ENCODE data around the gene ATP6V1B1.

The ATP6V1B1 gene

DNA sequence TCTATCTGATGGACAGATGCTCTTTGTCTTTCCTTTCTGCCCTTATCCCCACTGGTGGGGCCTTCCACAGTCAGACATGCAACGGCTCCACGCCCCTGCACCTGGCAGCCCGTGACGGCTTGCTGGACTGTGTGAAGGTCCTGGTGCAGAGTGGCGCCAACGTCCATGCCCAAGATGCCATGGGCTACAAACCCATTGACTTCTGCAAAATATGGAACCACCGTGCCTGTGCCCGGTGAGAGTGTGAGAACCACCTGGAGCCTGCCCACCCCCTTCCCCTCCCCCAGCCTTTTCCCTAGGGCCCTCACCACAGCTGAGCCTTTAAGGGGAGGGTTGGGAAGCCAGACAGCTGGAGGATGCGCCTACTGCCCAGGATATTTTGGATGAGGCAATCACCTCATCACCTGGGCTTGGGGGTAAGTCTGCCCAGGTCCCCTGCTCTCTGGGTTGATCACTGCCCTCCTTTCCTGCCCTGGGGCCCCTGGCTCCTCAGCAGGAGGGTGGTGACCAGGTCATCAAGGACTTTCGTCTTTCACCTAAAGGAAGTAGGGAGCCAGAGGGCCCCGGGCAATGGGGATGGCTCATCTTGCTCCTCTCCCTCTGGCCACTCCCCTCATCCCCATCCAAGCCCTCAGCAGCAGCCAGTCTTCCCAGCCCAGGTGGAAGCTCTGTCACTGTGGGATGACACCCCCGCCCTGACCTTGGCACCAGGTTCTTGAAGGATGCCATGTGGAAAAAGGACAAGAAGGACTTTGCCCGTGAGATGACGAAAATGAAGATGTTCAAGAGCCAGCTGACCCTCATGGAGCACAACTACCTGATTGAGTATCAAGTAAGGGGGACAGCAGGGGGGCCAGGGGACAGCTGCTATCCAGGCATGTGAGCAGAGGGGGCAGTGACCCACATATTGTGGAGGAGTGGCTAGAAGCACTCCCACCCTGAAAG is 46.4 kb downstream of the ATP6V1B1 start:
- no peak overlapping the region for H3K27ac ChIP-seq (ENCODE audit: low read depth, low read length)
- no peak overlapping the region for H3K4me3 ChIP-seq (ENCODE audit: low read depth in 1 of 2, low read length in 2 of 2)
- no peaks in the 10 kb centered on the region for H3K27me3 ChIP-seq (ENCODE audit: control insufficient read depth in 1 of 2, insufficient read depth in 2 of 2, low read length in 2 of 2)
- H3K9ac ChIP-seq (ENCODE audit: low read length): no peak overlapping the region
- peaks cover 28% of the 10 kb centered on the region for H3K36me3 ChIP-seq (ENCODE audit: insufficient read depth, low read length)
- no peaks in the 10 kb centered on the region for H3K9me3 ChIP-seq (ENCODE audit: low read length)
- H3K4me1 ChIP-seq (ENCODE audit: insufficient read depth, low read length): peaks cover 10% of the 10 kb centered on the region

GRCh38 chr2:70982971-70983370 is 47.3 kb downstream of the ATP6V1B1 start:
- Histone ChIP-seq H3K36me3 (ENCODE audit: insufficient read depth, low read length) (peaks cover 36% of the 10 kb centered on the region), H3K4me1 (ENCODE audit: insufficient read depth, low read length) (peaks cover 4% of the 10 kb centered on the region), H3K9me3 (ENCODE audit: low read length) (no peaks in the 10 kb centered on the region), H3K4me3 (ENCODE audit: low read depth in 1 of 2, low read length in 2 of 2) (no peak overlapping the region), H3K27me3 (ENCODE audit: control insufficient read depth in 1 of 2, insufficient read depth in 2 of 2, low read length in 2 of 2) (no peaks in the 10 kb centered on the region), H3K27ac (ENCODE audit: low read depth, low read length) (no peak overlapping the region), H3K9ac (ENCODE audit: low read length) (no peak overlapping the region)

DNA sequence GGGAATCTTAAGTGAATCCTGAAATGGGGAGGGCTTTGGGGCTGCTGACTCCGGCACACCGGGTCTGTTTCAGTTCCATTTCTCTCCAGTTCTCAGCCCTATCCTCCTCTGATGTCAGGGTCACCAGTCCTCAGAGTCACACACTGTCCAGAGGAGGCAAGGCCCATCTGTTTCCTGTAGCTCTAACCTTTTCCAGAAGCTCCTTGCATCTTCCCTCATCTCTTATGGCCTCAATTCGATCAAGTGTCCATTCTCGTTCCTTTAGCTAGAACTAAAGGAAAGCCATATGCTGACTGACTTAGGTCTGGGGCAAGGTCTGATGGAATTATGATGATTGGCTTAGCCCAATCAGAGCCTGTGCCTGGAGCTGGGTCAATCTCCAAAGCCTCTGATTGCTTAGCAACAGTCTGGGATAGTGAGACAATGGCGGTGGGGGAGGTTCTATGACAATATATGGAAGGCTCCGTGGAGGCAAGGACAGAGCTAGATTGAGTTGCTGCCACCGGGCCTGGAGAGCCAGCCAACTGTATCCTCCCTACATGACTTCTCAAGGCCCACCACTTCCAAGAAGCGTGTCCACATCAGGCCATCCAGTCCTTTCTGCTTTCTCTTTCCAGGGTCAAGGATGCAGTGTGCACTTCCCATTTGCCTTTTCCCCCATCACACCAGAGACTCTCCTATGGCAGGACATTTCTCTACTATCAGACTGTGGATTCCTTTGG is 48.0 kb downstream of the ATP6V1B1 start:
- no peak overlapping the region for H3K9ac ChIP-seq (ENCODE audit: low read length)
- no peaks in the 10 kb centered on the region for H3K9me3 ChIP-seq (ENCODE audit: low read length)
- no peaks in the 10 kb centered on the region for H3K4me1 ChIP-seq (ENCODE audit: insufficient read depth, low read length)
- H3K27ac ChIP-seq (ENCODE audit: low read depth, low read length): no peak overlapping the region
- no peak overlapping the region for H3K4me3 ChIP-seq (ENCODE audit: low read depth in 1 of 2, low read length in 2 of 2)
- H3K36me3 ChIP-seq (ENCODE audit: insufficient read depth, low read length): peaks cover 43% of the 10 kb centered on the region
- H3K27me3 ChIP-seq (ENCODE audit: control insufficient read depth in 1 of 2, insufficient read depth in 2 of 2, low read length in 2 of 2): no peaks in the 10 kb centered on the region

GRCh38 chr2:70984228-70984575 is 48.5 kb downstream of the ATP6V1B1 start:
- H3K9me3 ChIP-seq (ENCODE audit: low read length): no peaks in the 10 kb centered on the region
- no peak overlapping the region for H3K27ac ChIP-seq (ENCODE audit: low read depth, low read length)
- H3K4me3 ChIP-seq (ENCODE audit: low read depth in 1 of 2, low read length in 2 of 2): no peak overlapping the region
- peaks cover 48% of the 10 kb centered on the region for H3K36me3 ChIP-seq (ENCODE audit: insufficient read depth, low read length)
- no peaks in the 10 kb centered on the region for H3K27me3 ChIP-seq (ENCODE audit: control insufficient read depth in 1 of 2, insufficient read depth in 2 of 2, low read length in 2 of 2)
- no peaks in the 10 kb centered on the region for H3K4me1 ChIP-seq (ENCODE audit: insufficient read depth, low read length)
- no peak overlapping the region for H3K9ac ChIP-seq (ENCODE audit: low read length)

GRCh38 chr2:70984576-70985282 is 49.0 kb downstream of the ATP6V1B1 start:
- Histone ChIP-seq H3K9ac (ENCODE audit: low read length) (no peak overlapping the region), H3K4me1 (ENCODE audit: insufficient read depth, low read length) (no peaks in the 10 kb centered on the region), H3K4me3 (ENCODE audit: low read depth in 1 of 2, low read length in 2 of 2) (no peak overlapping the region), H3K36me3 (ENCODE audit: insufficient read depth, low read length) (peaks cover 53% of the 10 kb centered on the region), H3K9me3 (ENCODE audit: low read length) (no peaks in the 10 kb centered on the region), H3K27me3 (ENCODE audit: control insufficient read depth in 1 of 2, insufficient read depth in 2 of 2, low read length in 2 of 2) (no peaks in the 10 kb centered on the region), H3K27ac (ENCODE audit: low read depth, low read length) (no peak overlapping the region)

- Histone ChIP-seq H3K27ac (ENCODE audit: low read depth, low read length) (no peak overlapping the region), H3K9ac (ENCODE audit: low read length) (no peak overlapping the region), H3K4me1 (ENCODE audit: insufficient read depth, low read length) (no peaks in the 10 kb centered on the region), H3K4me3 (ENCODE audit: low read depth in 1 of 2, low read length in 2 of 2) (no peak overlapping the region), H3K36me3 (ENCODE audit: insufficient read depth, low read length) (peaks cover 55% of the 10 kb centered on the region), H3K27me3 (ENCODE audit: control insufficient read depth in 1 of 2, insufficient read depth in 2 of 2, low read length in 2 of 2) (no peaks in the 10 kb centered on the region), H3K9me3 (ENCODE audit: low read length) (no peaks in the 10 kb centered on the region)
Observed at GRCh38 chr2:70985283-70985688, 49.6 kb downstream of the ATP6V1B1 start.

DNA sequence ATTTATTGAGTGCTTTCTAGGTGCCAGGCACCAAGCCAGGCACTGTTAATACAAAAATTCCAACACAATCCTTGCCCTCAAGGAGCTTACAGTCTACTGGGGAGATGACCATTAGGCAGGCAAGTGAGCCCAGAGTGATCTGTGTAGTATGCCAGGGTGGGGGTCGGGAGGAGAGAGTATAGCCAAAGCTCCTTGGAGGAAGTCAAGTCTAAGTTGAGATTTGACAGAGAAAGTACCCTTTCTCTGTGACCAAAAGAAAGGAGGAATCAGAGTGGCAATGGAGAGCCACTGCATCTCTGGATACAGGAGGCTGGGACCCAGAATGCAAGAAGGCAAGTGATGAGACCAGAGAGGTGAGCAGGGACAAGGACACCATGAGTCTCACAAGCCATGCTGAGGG is 50.3 kb downstream of the ATP6V1B1 start:
- H3K27ac ChIP-seq (ENCODE audit: low read depth, low read length): no peak overlapping the region
- no peak overlapping the region for H3K9ac ChIP-seq (ENCODE audit: low read length)
- H3K27me3 ChIP-seq (ENCODE audit: control insufficient read depth in 1 of 2, insufficient read depth in 2 of 2, low read length in 2 of 2): no peaks in the 10 kb centered on the region
- peaks cover 62% of the 10 kb centered on the region for H3K36me3 ChIP-seq (ENCODE audit: insufficient read depth, low read length)
- no peaks in the 10 kb centered on the region for H3K9me3 ChIP-seq (ENCODE audit: low read length)
- no peaks in the 10 kb centered on the region for H3K4me1 ChIP-seq (ENCODE audit: insufficient read depth, low read length)
- H3K4me3 ChIP-seq (ENCODE audit: low read depth in 1 of 2, low read length in 2 of 2): no peak overlapping the region

DNA sequence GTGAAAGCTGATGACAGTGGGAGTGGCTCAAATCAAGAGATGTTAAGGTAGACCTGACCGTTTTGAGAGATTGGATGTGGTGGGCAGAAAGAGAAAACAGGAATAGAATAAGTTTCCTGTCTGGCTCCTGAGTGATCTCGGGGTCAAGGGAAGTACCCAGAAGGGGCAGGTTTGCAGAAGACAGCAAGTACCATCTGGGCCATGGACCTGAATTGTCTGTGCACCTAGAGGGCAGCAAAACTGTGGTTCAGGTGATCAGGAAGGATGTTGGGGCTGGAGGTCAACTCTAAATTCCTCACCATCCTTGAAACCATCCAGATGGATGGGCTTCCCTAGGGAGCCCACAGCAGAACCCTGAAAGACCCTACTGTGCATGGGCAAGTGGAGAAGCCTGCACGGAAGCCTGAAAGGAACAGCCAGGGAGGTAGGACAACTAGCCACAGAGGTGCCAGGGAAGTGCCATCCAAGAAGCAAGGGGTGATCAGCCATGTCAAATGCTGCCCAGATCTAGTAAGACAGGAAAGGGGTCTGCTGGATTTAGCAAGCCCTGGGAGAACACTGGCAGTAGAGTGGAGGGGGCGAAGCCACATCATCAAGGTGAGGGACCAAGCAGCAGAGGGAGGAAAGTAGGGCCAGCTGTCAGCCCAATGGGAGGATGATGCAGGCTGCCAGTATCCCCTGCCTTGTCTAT is 50.9 kb downstream of the ATP6V1B1 start:
- no peaks in the 10 kb centered on the region for H3K27me3 ChIP-seq (ENCODE audit: control insufficient read depth in 1 of 2, insufficient read depth in 2 of 2, low read length in 2 of 2)
- no peak overlapping the region for H3K27ac ChIP-seq (ENCODE audit: low read depth, low read length)
- H3K4me3 ChIP-seq (ENCODE audit: low read depth in 1 of 2, low read length in 2 of 2): no peak overlapping the region
- H3K4me1 ChIP-seq (ENCODE audit: insufficient read depth, low read length): no peaks in the 10 kb centered on the region
- no peak overlapping the region for H3K9ac ChIP-seq (ENCODE audit: low read length)
- H3K9me3 ChIP-seq (ENCODE audit: low read length): no peaks in the 10 kb centered on the region
- peaks cover 69% of the 10 kb centered on the region for H3K36me3 ChIP-seq (ENCODE audit: insufficient read depth, low read length)

- no peaks in the 10 kb centered on the region for H3K4me1 ChIP-seq (ENCODE audit: insufficient read depth, low read length)
- no peak overlapping the region for H3K27ac ChIP-seq (ENCODE audit: low read depth, low read length)
- H3K36me3 ChIP-seq (ENCODE audit: insufficient read depth, low read length): peaks cover 74% of the 10 kb centered on the region
- H3K4me3 ChIP-seq (ENCODE audit: low read depth in 1 of 2, low read length in 2 of 2): no peak overlapping the region
- H3K9ac ChIP-seq (ENCODE audit: low read length): no peak overlapping the region
- no peaks in the 10 kb centered on the region for H3K9me3 ChIP-seq (ENCODE audit: low read length)
- H3K27me3 ChIP-seq (ENCODE audit: control insufficient read depth in 1 of 2, insufficient read depth in 2 of 2, low read length in 2 of 2): no peaks in the 10 kb centered on the region
Observed at GRCh38 chr2:70987386-70987785, 51.7 kb downstream of the ATP6V1B1 start.

DNA sequence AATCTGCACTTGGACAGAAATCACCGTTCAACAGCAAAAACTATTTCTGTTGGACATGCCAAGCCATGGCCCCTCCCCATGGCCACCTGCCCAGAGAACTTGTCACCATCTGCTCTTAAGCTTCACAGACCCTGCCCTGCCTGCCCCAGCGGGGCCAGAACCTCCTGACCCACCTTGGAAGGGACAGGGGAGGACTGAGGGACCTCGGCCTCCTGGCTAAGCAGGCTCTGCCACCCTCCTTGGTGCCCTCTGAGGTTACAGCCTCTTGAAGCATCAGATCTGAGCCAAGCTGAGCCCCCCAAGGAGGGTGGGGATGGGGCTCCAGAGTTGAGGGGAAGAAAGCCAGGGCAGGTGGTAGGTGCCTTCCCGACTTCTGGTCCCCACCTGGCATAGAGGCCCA is 52.5 kb downstream of the ATP6V1B1 start:
- no peak overlapping the region for H3K4me3 ChIP-seq (ENCODE audit: low read depth in 1 of 2, low read length in 2 of 2)
- no peaks in the 10 kb centered on the region for H3K27me3 ChIP-seq (ENCODE audit: control insufficient read depth in 1 of 2, insufficient read depth in 2 of 2, low read length in 2 of 2)
- H3K36me3 ChIP-seq (ENCODE audit: insufficient read depth, low read length): peaks cover 78% of the 10 kb centered on the region
- H3K9ac ChIP-seq (ENCODE audit: low read length): no peak overlapping the region
- peaks cover 6% of the 10 kb centered on the region for H3K4me1 ChIP-seq (ENCODE audit: insufficient read depth, low read length)
- H3K9me3 ChIP-seq (ENCODE audit: low read length): no peaks in the 10 kb centered on the region
- no peak overlapping the region for H3K27ac ChIP-seq (ENCODE audit: low read depth, low read length)
